GM20431 (cell line): Measurements from ENCODE around the gene SOST.

ENCODE experiments used
- in situ Hi-C: fragments of 300-500 bp; cut with MseI, MboI; formaldehyde crosslinking; loops from one replicate; pipeline ENCODE4 v1.15.0; 2020; ENCODE audit warnings: low sequenced_read_pairs; ENCODE audit not compliant: unreplicated experiment

SOST gene

DNA sequence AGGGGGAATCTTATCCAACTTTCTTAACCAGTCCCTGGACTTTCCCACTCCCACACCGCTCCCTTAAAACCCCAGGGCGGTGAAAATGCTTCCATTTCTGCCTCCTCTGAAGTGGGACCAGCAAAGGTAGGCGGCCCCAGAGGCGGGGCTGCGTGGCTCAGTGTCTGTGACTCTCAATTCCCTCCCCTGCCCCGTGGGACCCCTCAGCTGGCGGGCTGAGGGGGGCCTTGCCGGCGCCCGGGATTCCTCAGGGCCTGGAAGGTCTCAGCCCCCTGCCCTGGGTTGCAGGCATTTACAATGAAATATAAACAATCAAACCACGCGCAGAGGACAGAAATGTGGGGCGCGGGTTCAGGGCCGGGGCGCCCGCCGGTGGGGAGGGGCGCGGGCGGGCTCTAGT is 3.6 kb downstream of the SOST start:
- in situ Hi-C loops = no loop called here

- in situ Hi-C loops = no loop called here
Observed at GRCh38 chr17:43753493-43754129, 5.0 kb downstream of the SOST start.

DNA sequence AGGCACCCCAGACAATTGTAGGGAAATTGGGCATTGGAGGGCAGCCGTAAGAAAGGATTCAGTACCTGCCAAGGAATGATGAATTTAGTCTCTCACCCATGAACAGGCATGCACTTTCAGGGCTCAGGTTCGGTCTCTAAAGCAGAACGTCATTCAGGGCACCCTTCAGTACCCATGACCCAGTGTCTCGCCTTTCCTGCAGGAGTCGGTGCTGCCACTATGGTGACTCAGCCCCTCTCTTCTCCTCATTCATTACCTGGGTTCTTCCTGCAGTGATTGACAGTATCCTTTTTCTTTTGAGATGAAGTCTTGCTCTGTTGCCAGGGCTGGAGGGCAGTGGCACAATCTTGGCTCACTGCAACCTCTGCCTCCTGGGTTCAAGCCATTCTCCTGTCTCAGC is 8.4 kb downstream of the SOST start:
- in situ Hi-C loops = no loop called here

DNA sequence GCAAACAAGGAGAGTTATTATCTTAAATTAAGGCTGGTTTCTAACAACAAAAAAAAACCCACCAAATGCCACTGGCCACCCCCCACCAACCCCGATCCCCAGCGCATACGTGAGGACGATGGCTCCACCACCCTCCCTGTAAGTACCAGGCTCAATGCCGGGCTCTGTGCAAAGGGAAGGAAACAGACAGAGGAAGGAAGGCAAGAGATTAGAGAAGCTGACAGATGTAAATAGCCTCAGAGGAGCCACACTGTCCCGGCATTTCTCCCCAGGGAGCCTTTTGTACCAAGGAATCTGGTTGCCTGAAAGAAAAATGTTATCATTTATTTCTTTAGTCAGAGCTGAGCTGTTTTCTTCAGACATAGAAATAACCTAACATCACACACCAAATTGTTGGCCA is 13.1 kb downstream of the SOST start:
- in situ Hi-C loops = no loop called here

GRCh38 chr17:43741636-43742035 is 17.0 kb downstream of the SOST start:
- in situ Hi-C loops = no loop called here

GRCh38 chr17:43740541-43740940 is 18.1 kb downstream of the SOST start:
- in situ Hi-C loops = no loop called here

GRCh38 chr17:43737722-43738121 is 20.9 kb downstream of the SOST start:
- in situ Hi-C loops = no loop called here

- in situ Hi-C loops = no loop called here
Observed at GRCh38 chr17:43736389-43736788, 22.2 kb downstream of the SOST start.

- in situ Hi-C loops = no loop called here
Observed at GRCh38 chr17:43734376-43734775, 24.2 kb downstream of the SOST start.

GRCh38 chr17:43733956-43734355 is 24.6 kb downstream of the SOST start:
- in situ Hi-C loops = no loop called here

DNA sequence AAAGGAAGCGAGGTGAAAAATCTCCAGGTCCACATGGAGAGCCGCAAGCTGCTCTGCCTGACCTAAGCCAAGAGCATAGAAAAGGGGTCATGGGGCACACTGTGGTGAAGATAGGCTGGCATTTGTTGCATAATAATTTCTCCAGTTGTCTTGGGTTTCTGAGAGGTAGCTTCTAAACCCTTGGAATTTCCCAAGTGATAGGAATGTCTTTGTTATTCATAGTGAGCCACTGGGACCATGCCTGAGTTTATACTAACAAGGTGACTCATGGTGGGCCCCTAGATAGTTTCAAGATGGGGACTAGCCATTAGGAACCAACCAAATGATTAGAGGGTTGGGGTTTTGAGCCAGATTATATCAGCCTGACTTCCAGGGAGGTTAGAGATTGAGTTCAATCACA is 25.6 kb downstream of the SOST start:
- in situ Hi-C loops = no loop called here

DNA sequence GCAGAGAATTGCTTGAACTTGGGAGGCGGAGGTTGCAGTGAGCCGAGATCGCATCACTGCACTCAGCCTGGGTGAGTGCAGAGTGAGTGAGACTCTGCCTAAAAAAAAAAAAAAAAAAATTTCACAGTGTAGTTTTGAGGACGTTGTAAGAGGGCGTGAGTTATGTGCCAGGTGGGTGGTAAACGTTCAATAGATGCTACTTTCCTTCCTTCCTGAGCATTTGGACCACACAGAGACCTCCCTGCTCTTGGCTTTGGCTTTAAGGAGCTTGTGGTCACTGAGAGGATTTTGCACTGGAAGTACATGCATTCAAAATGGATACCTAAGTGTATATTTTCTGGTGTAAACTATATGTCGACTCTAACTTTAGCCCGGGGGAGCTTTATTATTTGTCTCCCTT is 30.5 kb downstream of the SOST start:
- in situ Hi-C loops = no loop called here

DNA sequence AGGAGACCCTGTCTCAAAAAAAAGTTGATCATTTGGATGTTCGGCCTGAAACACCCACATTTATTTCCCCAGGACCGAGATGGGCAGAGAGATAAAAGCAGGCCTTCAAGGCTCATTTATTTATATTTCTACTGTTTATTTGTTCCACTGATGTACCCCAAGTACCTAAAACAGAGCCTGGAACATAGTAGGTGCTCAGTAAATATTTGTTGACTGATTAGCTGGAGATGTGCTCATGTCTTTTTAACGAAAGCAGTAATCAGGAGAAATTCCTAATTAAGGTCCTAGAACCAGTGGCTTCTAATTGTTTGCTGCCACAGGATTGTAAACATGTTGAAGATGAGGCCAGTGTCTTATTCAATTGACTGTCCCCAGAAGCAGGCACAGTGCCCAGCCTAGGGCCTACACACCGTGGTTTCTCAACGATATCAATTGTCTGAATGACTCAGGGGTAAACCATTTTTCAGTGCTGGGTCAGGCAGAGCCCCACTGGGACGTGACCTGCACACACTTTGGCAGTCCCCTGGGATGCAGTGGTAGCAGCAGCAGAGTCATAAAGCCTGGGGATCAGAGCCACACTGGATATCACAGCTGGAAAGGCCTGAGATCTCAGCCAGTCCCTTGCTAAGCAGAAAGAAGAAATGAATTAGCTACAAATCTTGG is 34.8 kb downstream of the SOST start:
- in situ Hi-C loops = no loop called here

GRCh38 chr17:43722870-43723665 is 35.5 kb downstream of the SOST start:
- in situ Hi-C loops = no loop called here

- in situ Hi-C loops = no loop called here
Observed at GRCh38 chr17:43722269-43722619, 36.3 kb downstream of the SOST start.

DNA sequence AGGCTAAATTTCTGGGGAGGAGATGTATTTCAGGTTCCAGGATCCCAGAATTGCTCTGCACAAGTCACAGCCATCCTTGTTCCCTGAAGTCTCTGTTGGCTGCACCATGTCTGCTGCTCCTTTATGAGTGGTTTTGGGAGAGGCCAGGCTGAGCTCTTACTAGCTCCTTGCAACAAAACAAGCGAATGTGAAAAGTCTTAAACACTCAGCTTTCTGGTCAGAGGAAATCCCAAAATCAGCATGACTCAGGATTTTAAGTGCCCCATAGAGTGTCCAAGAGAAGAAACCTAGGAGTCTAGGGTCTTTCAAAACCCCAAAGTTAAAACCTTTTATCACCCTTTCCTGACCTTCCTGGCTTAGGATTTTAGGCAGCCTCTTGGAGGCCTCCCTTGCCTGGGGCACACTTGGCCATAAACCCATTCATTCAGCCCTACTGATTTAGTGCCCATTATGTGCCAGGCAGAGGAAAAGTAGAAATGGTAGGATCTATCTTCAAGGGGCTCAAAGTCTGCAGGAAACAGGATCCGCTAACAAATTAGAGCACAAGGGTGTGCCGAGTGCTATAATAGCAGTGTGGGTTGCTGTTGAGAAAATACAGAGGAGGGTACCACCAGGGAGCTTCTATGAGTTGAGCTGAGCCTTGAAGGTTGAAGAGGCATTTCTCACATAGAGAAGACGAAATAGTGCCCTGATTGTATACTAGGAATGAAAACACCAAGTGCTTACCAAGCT is 36.9 kb downstream of the SOST start:
- in situ Hi-C loops = no loop called here

GRCh38 chr17:43720311-43721060 is 38.1 kb downstream of the SOST start:
- in situ Hi-C loops = no loop called here

DNA sequence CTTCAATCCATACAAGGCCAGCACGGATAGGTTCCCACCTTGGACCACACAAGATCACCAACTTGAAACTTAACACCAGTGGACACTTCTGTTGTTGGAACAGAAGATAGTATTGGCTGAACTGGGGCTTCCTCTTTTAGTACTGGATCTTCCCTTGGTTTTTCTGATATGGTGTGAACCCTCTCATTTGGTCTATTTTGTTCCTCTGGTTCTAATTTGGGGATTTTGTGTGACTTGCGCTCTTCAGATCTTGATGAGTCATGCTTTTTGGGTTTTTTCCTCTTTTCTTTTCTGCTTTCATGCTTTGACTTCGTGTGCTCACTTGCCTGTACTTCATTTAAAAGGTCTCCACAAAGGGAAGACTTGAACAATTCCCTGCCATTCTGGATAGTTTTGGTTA is 39.0 kb downstream of the SOST start:
- in situ Hi-C loops = no loop called here

GRCh38 chr17:43718544-43718943 is 40.0 kb downstream of the SOST start:
- in situ Hi-C loops = no loop called here

- in situ Hi-C loops = no loop called here
Observed at GRCh38 chr17:43717913-43718312, 40.7 kb downstream of the SOST start.
